IMR-90 (cell line): ENCODE results near the gene LIN7B. TPM values are rescaled to one million over a fixed set of nuclear protein-coding genes. Genes with fewer than 3 reads are reported as not detected.
A peak's percentile ranks its signal among the peaks of the same experiment; 100 is the strongest.

ENCODE experiments used
- ATAC-seq: fragments of 200-7000 bp; cut with Tn5 transposase; 2 replicates; pipeline ENCODE4 v1.9.1; 2020; ENCODE audit warnings: low read depth, mild to moderate bottlenecking, moderate library complexity
- BruUV-seq: library from RNA; stranded (reverse); fragments of 400-500 nt; replicated peaks from 2 replicates; lab custom pipeline; 2021; lab: Mats Ljungman, UMichigan
- CTCF ChIA-PET: fragments of 300-600 bp; formaldehyde crosslinking; extraction: SDS; loops from one replicate; lab custom pipeline; 2021; ENCODE audit warnings: antibody characterized with exemption; lab: Yijun Ruan, JAX
- POLR2A ChIA-PET: fragments of 300-600 bp; sonication (Branson Sonifier 250); formaldehyde crosslinking; loops from one replicate; lab custom pipeline; 2022; ENCODE audit warnings: antibody characterized with exemption; ENCODE audit not compliant: unreplicated experiment; lab: Charles Lee
- DNase-seq: peaks from one replicate; pipeline ENCODE4 v3.0.0; 2013
- H2AFZ ChIP-seq: replicated peaks from 2 replicates; pipeline ENCODE3; 2013; ENCODE audit warnings: low read length, mild to moderate bottlenecking; ENCODE audit not compliant: poor library complexity
- H2AK5ac ChIP-seq: 2 replicates; pipeline ENCODE4 v1.6.1; 2013; ENCODE audit warnings: low read depth, low read length, inconsistent platforms
- H2AK9ac ChIP-seq: replicated peaks from 2 replicates; pipeline ENCODE3; 2013; ENCODE audit warnings: mild to moderate bottlenecking, low read depth, low read length, moderate library complexity; ENCODE audit not compliant: poor library complexity
- H2BK120ac ChIP-seq: 2 replicates; pipeline ENCODE4 v1.6.1; 2013; ENCODE audit warnings: low read depth, low read length, inconsistent platforms
- H2BK15ac ChIP-seq: 3 replicates; pipeline ENCODE4 v1.6.1; 2013; ENCODE audit warnings: low read depth, low read length, inconsistent platforms
- H2BK20ac ChIP-seq: 2 replicates; pipeline ENCODE4 v1.6.1; 2013; ENCODE audit warnings: low read depth, mild to moderate bottlenecking, inconsistent platforms, low read length, moderate library complexity
- H2BK5ac ChIP-seq: 2 replicates; pipeline ENCODE4 v1.6.1; 2013; ENCODE audit warnings: mild to moderate bottlenecking, low read depth, low read length, inconsistent platforms; ENCODE audit not compliant: poor library complexity, severe bottlenecking
- H3K14ac ChIP-seq: replicated peaks from 2 replicates; pipeline ENCODE4 v1.6.1; 2013; ENCODE audit warnings: low read depth, low read length, inconsistent platforms
- H3K18ac ChIP-seq: 2 replicates; pipeline ENCODE4 v1.6.1; 2013; ENCODE audit warnings: low read depth, low read length, control low read depth
- H3K23ac ChIP-seq: 2 replicates; pipeline ENCODE4 v1.6.1; 2013; ENCODE audit warnings: low read depth, low read length, inconsistent platforms
- H3K27ac ChIP-seq: 2 replicates; pipeline ENCODE4 v1.5.1; 2013; ENCODE audit warnings: mild to moderate bottlenecking, control low read depth, low read length; ENCODE audit not compliant: insufficient read depth
- H3K27me3 ChIP-seq: 2 replicates; pipeline ENCODE4 v1.6.1; 2013; ENCODE audit warnings: low read length; ENCODE audit not compliant: control insufficient read depth, insufficient read depth
- H3K36me3 ChIP-seq: 2 replicates; pipeline ENCODE4 v1.6.1; 2013; ENCODE audit warnings: low read length, mixed read lengths; ENCODE audit not compliant: control insufficient read depth, insufficient read depth
- H3K4ac ChIP-seq: 2 replicates; pipeline ENCODE4 v1.6.1; 2013; ENCODE audit warnings: low read depth, low read length, inconsistent platforms
- H3K4me1 ChIP-seq: 2 replicates; pipeline ENCODE4 v1.6.1; 2013; ENCODE audit warnings: low read length, mixed read lengths; ENCODE audit not compliant: control insufficient read depth, insufficient read depth
- H3K4me2 ChIP-seq: 2 replicates; pipeline ENCODE4 v1.6.1; 2013; ENCODE audit warnings: low read depth, mild to moderate bottlenecking, control low read depth, low read length, moderate library complexity
- H3K4me3 ChIP-seq: 2 replicates; pipeline ENCODE4 v1.5.1; 2013; ENCODE audit warnings: low read depth, mild to moderate bottlenecking, control low read depth, low read length, moderate library complexity; ENCODE audit not compliant: insufficient read depth
- H3K56ac ChIP-seq: 2 replicates; pipeline ENCODE4 v1.6.1; 2013; ENCODE audit warnings: low read length, inconsistent platforms; ENCODE audit not compliant: insufficient read depth; ENCODE audit errors: extremely low read depth
- H3K79me1 ChIP-seq, 2 experiments: 2 replicates each; pipeline ENCODE4 v1.6.1; 2013; ENCODE audit warnings: low read length in 2 of 2, inconsistent platforms in 1 of 2, low read depth in 1 of 2
- H3K9ac ChIP-seq: 2 replicates; pipeline ENCODE4 v1.6.1; 2013; ENCODE audit warnings: low read depth, low read length, control low read depth
- H3K9me1 ChIP-seq: 2 replicates; pipeline ENCODE4 v1.6.1; 2013; ENCODE audit warnings: low read length, inconsistent platforms; ENCODE audit not compliant: insufficient read depth
- H3K9me3 ChIP-seq: 2 replicates; pipeline ENCODE4 v1.6.1; 2013; ENCODE audit warnings: low read length; ENCODE audit not compliant: control insufficient read depth, insufficient read depth
- H4K20me1 ChIP-seq: 2 replicates; pipeline ENCODE4 v1.6.1; 2013; ENCODE audit warnings: low read length, inconsistent platforms; ENCODE audit not compliant: insufficient read depth
- H4K5ac ChIP-seq: 2 replicates; pipeline ENCODE4 v1.6.1; 2013; ENCODE audit warnings: mild to moderate bottlenecking, low read depth, low read length, control low read depth
- H4K8ac ChIP-seq, 2 experiments: 2 replicates each; pipeline ENCODE4 v1.6.1; 2013; ENCODE audit warnings: low read depth in 2 of 2, low read length in 2 of 2, control low read depth in 1 of 2, inconsistent platforms in 1 of 2
- H4K91ac ChIP-seq: 2 replicates; pipeline ENCODE4 v1.6.1; 2013; ENCODE audit warnings: low read depth, low read length, inconsistent platforms; ENCODE audit not compliant: insufficient read depth
- ELK1 ChIP-seq: fragments of 150-350 bp; IDR thresholded peaks from 2 replicates; pipeline ENCODE4 v1.6.1; 2016; ENCODE audit warnings: low read depth, mild to moderate bottlenecking, low read length, moderate library complexity, borderline replicate concordance
- MAFK ChIP-seq: IDR thresholded peaks from 2 replicates; pipeline ENCODE4 v1.6.1; 2012; ENCODE audit warnings: low read depth, low read length, improper control_type of control experiment
- MAZ ChIP-seq: IDR thresholded peaks from 2 replicates; pipeline ENCODE4 v1.6.1; 2012; ENCODE audit warnings: low read depth, mild to moderate bottlenecking, low read length, improper control_type of control experiment, moderate library complexity, borderline replicate concordance
- WGBS, 2 experiments: methylation state at CpG; one replicate each; pipeline versions ENCODE4 v1.1.5 to v1.1.7; 2013; ENCODE audit warnings: missing lambda C conversion rate in 2 of 2; ENCODE audit not compliant: insufficient read length in 1 of 2; ENCODE audit errors: extremely low coverage in 2 of 2; 5-methylcytosine and 5-hydroxymethylcytosine counted together
- dilution Hi-C: fragments of 300-500 bp; cut with HindIII; formaldehyde crosslinking; loops from one replicate; pipeline ENCODE4 v1.14.3; 2018; ENCODE audit warnings: low sequenced_read_pairs; ENCODE audit not compliant: unreplicated experiment
- in situ Hi-C: fragments of 300-500 bp; cut with MboI; formaldehyde crosslinking; loops from 3 replicates; pipeline ENCODE4 v1.14.3; 2019; ENCODE audit warnings: low sequenced_read_pairs, inconsistent platforms, mixed read lengths
- intact Hi-C: fragments of 100-400 bp; cut with micrococcal nuclease; formaldehyde crosslinking; loops from 2 replicates; pipeline ENCODE4 v1.10.0; 2022
- polyA plus RNA-seq, 3 experiments: library from polyadenylated mRNA; depleted of rRNA; stranded (reverse); fragments of >200 nt; gene quantifications; 2 replicates each; pipeline ENCODE4 v1.2.3, GENCODE V29; 2012; ENCODE audit warnings: low replicate concordance in 1 of 3
- total RNA-seq: library from RNA; depleted of rRNA; stranded (reverse); fragments of >200 nt; gene quantifications from 2 replicates; pipeline ENCODE4 v1.2.3, GENCODE V29; 2012

LIN7B gene
- total and polyA plus RNA-seq, 2 of the 4 experiments (the other 2 are of a cell fraction): 3.8 to 8.0 TPM

GRCh38 chr19:49110567-49110966 is 3.6 kb upstream of the LIN7B start:
- Histone ChIP-seq H3K56ac (no peak overlapping the region), H4K20me1 (peaks cover 31% of the 10 kb centered on the region), H2AK5ac (no peak overlapping the region), H2BK5ac (no peak overlapping the region), H4K5ac (no peak overlapping the region), H3K27ac (no peak overlapping the region), H3K27me3 (no peaks in the 10 kb centered on the region), H2AK9ac (no peak overlapping the region), H3K79me1 (peaks cover 11 to 46% of the 10 kb centered on the region in 2 experiments; a peak in 3 of 4 replicates), H3K36me3 (peaks cover 39% of the 10 kb centered on the region), H3K4me2 (no peak overlapping the region), H3K4me1 (peaks cover 4% of the 10 kb centered on the region), H3K18ac (no peak overlapping the region), H3K9me1 (peaks cover 15% of the 10 kb centered on the region), H2BK15ac (no peak overlapping the region), H3K23ac (no peak overlapping the region), H2BK20ac (no peak overlapping the region), H3K9me3 (no peaks in the 10 kb centered on the region), H3K14ac (no peak overlapping the region), H4K8ac (no peak overlapping the region), H4K91ac (no peak overlapping the region), H3K9ac (no peak overlapping the region), H2AFZ (no peak overlapping the region), H2BK120ac (no peak overlapping the region), H3K4ac (no peak overlapping the region), H3K4me3 (no peak overlapping the region)
- ChIA-PET CTCF (interaction anchor here (0.7 kb wide), 1 partner anchor 13 kb away, joined by 3 read pairs; no protein-coding TSS in a partner anchor), POLR2A (no interaction called here)
- TF ChIP-seq ELK1 (no peak), MAFK (peak; percentile 54; the same call in 1 of the 2 replicates), MAZ (no peak)
- BruUV-seq: no TSS peak
- dilution Hi-C loops (no loop called here), intact Hi-C loops (loop anchor here (5.0 kb wide), 1 partner anchor 87 kb away; no protein-coding TSS in a partner anchor), in situ Hi-C loops (no loop called here)
- ATAC-seq (no peak), DNase-seq (peak; percentile 62)
- no CpG with 5 or more reads among the region's 3 CpGs for WGBS, 2 experiments
